AG09319 (cell line): ENCODE measurements around the gene NUTM1.

Experiments
- DNase-seq: peaks from one replicate; pipeline ENCODE4 v3.0.0-alpha.2; 2010; ENCODE audit warnings: low read depth; ENCODE audit errors: extremely low read depth
- CTCF ChIP-seq: IDR thresholded peaks from 2 replicates; pipeline ENCODE4 v1.5.1; 2011; ENCODE audit warnings: low read depth, mild to moderate bottlenecking, inconsistent platforms, low read length, moderate library complexity

The NUTM1 gene

GRCh38 chr15:34359416-34359815 is 16.3 kb downstream of the NUTM1 start:
- TF ChIP-seq CTCF: no peak

GRCh38 chr15:34360298-34360697 is 17.2 kb downstream of the NUTM1 start:
- DNase-seq: no peak
- no peak for TF ChIP-seq CTCF

More at GRCh38 chr15:34359416-34359815, 16.3 kb downstream of the NUTM1 start:
- no peak for DNase-seq

GRCh38 chr15:34361278-34361677 is 18.2 kb downstream of the NUTM1 start:
- DNase-seq: no peak
- TF ChIP-seq CTCF: no peak

- no peak for DNase-seq
- TF ChIP-seq CTCF: no peak
Measured at GRCh38 chr15:34362047-34362773, 19.1 kb downstream of the NUTM1 start.

- no peak for TF ChIP-seq CTCF
- no peak for DNase-seq
Measured at GRCh38 chr15:34364041-34364440, 20.9 kb downstream of the NUTM1 start.

GRCh38 chr15:34365091-34365825 is 22.1 kb downstream of the NUTM1 start:
- no peak for DNase-seq
- TF ChIP-seq CTCF: no peak

GRCh38 chr15:34365836-34366235 is 22.7 kb downstream of the NUTM1 start:
- DNase-seq: no peak
- no peak for TF ChIP-seq CTCF
